OCI-LY7 (cell line): Measurements from ENCODE around the gene AREG. TPM values are rescaled to one million over a fixed set of nuclear protein-coding genes. Genes with fewer than 3 reads are reported as not detected.
A peak's percentile ranks its signal among the peaks of the same experiment; 100 is the strongest.
"Not testable (repeated sequence)": the region's sequence is repeated elsewhere in the genome, so short reads cannot be mapped to it uniquely, and the experiment has no call there.

ENCODE experiments used
- BruUV-seq: library from RNA; stranded (reverse); fragments of 400-500 nt; replicated peaks from 2 replicates; lab custom pipeline; 2021; lab: Mats Ljungman, UMichigan
- CTCF ChIA-PET: fragments of 300-600 bp; sonication (Branson Sonifier 250); formaldehyde crosslinking; loops from one replicate; lab custom pipeline; 2022; ENCODE audit warnings: antibody characterized with exemption; ENCODE audit not compliant: unreplicated experiment; lab: Charles Lee
- POLR2A ChIA-PET: fragments of 300-600 bp; sonication (Branson Sonifier 250); formaldehyde crosslinking; loops from one replicate; lab custom pipeline; 2022; ENCODE audit warnings: antibody characterized with exemption; lab: Charles Lee
- DNase-seq: peaks from one replicate; pipeline ENCODE4 v3.0.0-alpha.2; 2015; ENCODE audit warnings: low spot score
- H2AFZ ChIP-seq: fragments of 200-600 bp; sonication (generic), shearing (Covaris generic); 2 replicates; pipeline ENCODE4 v1.6.1; 2014; ENCODE audit warnings: mild to moderate bottlenecking, antibody characterized with exemption, low read length, moderate library complexity
- H3K27ac ChIP-seq: fragments of 200-600 bp; sonication (generic); 2 replicates; pipeline ENCODE4 v1.5.1; 2014; ENCODE audit warnings: mixed run types, low read depth, mild to moderate bottlenecking, moderate library complexity, low read length, inconsistent platforms; ENCODE audit not compliant: poor library complexity, severe bottlenecking
- H3K36me3 ChIP-seq: fragments of 200-600 bp; sonication (generic); 2 replicates; pipeline ENCODE4 v1.6.1; 2014; ENCODE audit warnings: mild to moderate bottlenecking, antibody characterized with exemption, low read length, moderate library complexity, mixed read lengths; ENCODE audit not compliant: insufficient read depth
- H3K4me1 ChIP-seq: fragments of 200-600 bp; sonication (generic); 2 replicates; pipeline ENCODE4 v1.5.1; 2014; ENCODE audit warnings: mild to moderate bottlenecking, low read length; ENCODE audit not compliant: insufficient read depth, poor library complexity, severe bottlenecking
- H3K4me2 ChIP-seq: fragments of 200-600 bp; sonication (generic); 2 replicates; pipeline ENCODE4 v1.6.1; 2014; ENCODE audit warnings: mild to moderate bottlenecking, low read length
- H3K4me3 ChIP-seq: fragments of 200-600 bp; sonication (generic); 2 replicates; pipeline ENCODE4 v1.5.1; 2014; ENCODE audit warnings: mild to moderate bottlenecking, low read depth, low read length; ENCODE audit not compliant: poor library complexity, severe bottlenecking
- H3K79me2 ChIP-seq: fragments of 200-600 bp; sonication (generic); 2 replicates; pipeline ENCODE4 v1.6.1; 2016; ENCODE audit warnings: low read depth, mild to moderate bottlenecking, low read length, moderate library complexity, mixed read lengths; ENCODE audit not compliant: insufficient read depth
- H3K9me2 ChIP-seq: fragments of 200-600 bp; sonication (generic); 2 replicates; pipeline ENCODE4 v1.6.1; 2016; ENCODE audit warnings: mild to moderate bottlenecking, low read length, mixed read lengths; ENCODE audit not compliant: insufficient read depth
- H3K9me3 ChIP-seq: fragments of 200-600 bp; sonication (generic); 2 replicates; pipeline ENCODE4 v1.6.1; 2014; ENCODE audit warnings: mild to moderate bottlenecking, mixed run types, low read length, mixed read lengths
- H4K20me1 ChIP-seq: fragments of 200-600 bp; sonication (generic); 2 replicates; pipeline ENCODE4 v1.6.1; 2014; ENCODE audit warnings: mild to moderate bottlenecking, antibody characterized with exemption, low read length, moderate library complexity, mixed read lengths; ENCODE audit not compliant: insufficient read depth
- EZH2phosphoT487 ChIP-seq: fragments of 200-600 bp; sonication (generic); IDR thresholded peaks from 2 replicates; pipeline ENCODE4 v1.6.1; 2018; ENCODE audit warnings: low read depth, borderline replicate concordance, mild to moderate bottlenecking, mixed run types, antibody characterized with exemption, low read length, moderate library complexity, mixed read lengths
- intact Hi-C: fragments of 100-400 bp; cut with micrococcal nuclease; formaldehyde crosslinking; loops from one replicate; pipeline ENCODE4 v1.10.0; 2022; ENCODE audit not compliant: unreplicated experiment
- total RNA-seq, 2 experiments: library from RNA; depleted of rRNA in 1 of 2; stranded (reverse); fragments of >200 nt in 1 of 2; shearing (Covaris generic) in 1 of 2; gene quantifications; 2 replicates each; pipeline ENCODE4 v1.2.3, GENCODE V29; 2014 to 2022
- TF ChIP-seq, protein P1 (sequence below): fragments of 200-600 bp; sonication (generic); conservative IDR thresholded peaks from 2 replicates; pipeline ENCODE4 v1.5.1; 2014; ENCODE audit warnings: mild to moderate bottlenecking, antibody characterized with exemption, low read length, moderate library complexity, mixed read lengths

The AREG gene
- total RNA-seq, 2 experiments from 2014 or later: not detected

DNA sequence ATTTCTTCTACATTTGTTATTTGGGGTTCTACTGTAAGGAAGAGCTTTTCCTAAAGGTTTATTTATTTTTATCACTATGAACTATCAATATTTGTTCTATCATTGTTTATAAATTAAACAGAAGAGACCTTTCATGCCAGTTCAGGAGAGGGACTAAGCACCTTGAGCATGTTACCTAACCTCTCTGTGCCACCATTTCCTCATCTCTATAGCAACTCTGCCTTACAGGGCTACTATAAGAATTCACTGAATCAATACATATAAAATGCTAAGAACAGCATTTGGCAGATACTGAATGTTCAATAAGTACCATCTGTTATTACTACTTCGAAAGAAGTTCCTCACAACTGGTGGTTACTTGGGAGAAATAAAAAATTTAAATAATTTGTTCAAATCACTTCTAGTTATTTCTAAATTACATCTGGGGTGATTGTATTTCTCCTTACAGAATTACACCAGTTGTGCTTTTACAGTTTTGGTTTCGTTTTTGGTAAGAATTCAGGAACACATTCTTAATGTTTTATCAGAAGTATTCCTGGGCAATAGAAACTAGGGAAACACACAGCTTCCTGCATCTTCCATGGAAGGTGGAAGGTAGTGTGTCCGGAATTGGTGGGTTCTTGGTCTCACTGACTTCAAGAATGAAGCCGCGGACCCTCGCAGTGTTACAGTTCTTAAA is 47.0 kb upstream of the AREG start:
- H3K9me2 ChIP-seq: no peaks in the 10 kb centered on the region
- intact Hi-C loops: no loop called here
- CTCF ChIA-PET: no interaction called here
- no peaks in the 10 kb centered on the region for H3K9me3 ChIP-seq
- peak overlapping the region; percentile 71 for H2AFZ ChIP-seq
- no TSS peak for BruUV-seq
- no peaks in the 10 kb centered on the region for H3K4me1 ChIP-seq
- POLR2A ChIA-PET: no interaction called here
- no peaks in the 10 kb centered on the region for H4K20me1 ChIP-seq
- no peak overlapping the region for H3K27ac ChIP-seq
- no peak for TF ChIP-seq EZH2phosphoT487
- TF ChIP-seq, protein P1, sequence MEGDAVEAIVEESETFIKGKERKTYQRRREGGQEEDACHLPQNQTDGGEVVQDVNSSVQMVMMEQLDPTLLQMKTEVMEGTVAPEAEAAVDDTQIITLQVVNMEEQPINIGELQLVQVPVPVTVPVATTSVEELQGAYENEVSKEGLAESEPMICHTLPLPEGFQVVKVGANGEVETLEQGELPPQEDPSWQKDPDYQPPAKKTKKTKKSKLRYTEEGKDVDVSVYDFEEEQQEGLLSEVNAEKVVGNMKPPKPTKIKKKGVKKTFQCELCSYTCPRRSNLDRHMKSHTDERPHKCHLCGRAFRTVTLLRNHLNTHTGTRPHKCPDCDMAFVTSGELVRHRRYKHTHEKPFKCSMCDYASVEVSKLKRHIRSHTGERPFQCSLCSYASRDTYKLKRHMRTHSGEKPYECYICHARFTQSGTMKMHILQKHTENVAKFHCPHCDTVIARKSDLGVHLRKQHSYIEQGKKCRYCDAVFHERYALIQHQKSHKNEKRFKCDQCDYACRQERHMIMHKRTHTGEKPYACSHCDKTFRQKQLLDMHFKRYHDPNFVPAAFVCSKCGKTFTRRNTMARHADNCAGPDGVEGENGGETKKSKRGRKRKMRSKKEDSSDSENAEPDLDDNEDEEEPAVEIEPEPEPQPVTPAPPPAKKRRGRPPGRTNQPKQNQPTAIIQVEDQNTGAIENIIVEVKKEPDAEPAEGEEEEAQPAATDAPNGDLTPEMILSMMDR: no peak
- H3K79me2 ChIP-seq: no peaks in the 10 kb centered on the region
- no peak for DNase-seq
- H3K36me3 ChIP-seq: no peaks in the 10 kb centered on the region
- H3K4me3 ChIP-seq: peak overlapping the region; percentile 44
- H3K4me2 ChIP-seq: peak overlapping the region; percentile 50; the same call in 1 of the 2 replicates

DNA sequence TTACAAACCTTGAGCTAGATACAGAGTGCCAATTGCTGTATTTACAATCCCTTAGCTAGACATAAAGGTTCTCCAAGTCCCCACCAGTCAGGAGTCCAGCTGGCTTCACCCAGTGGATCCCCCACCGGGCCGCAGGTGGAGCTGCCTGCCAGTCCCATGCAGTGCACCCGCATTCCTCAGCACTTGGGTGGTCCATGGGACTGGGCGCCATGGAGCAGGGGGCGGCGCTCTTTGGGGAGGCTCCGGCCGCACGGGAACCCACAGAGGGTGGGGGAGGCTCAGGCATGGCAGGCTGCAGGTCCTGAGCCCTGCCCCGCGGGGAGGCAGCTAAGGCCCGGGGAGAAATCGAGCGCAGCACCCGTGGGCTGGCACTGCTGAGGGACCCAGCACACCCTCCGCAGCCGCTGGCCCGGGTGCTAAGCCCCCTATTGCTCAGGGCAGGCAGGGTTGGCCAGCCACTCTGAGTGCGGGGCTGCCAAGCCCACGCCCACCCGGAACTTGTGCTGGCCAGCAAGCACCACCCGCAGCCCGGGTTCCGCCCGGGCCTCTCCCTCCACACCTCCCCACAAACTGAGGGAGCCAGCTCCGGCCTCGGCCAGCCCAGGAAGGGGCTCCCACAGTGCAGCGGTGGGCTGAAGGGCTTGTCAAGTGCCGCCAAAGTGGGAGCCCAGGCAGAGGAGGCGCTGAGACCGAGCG is 45.9 kb upstream of the AREG start:
- CTCF ChIA-PET, H3K79me2 ChIP-seq, DNase-seq, POLR2A ChIA-PET, H3K4me2 ChIP-seq, H3K27ac ChIP-seq, H3K9me2 ChIP-seq, H3K36me3 ChIP-seq, H3K4me1 ChIP-seq, BruUV-seq, H4K20me1 ChIP-seq, H3K9me3 ChIP-seq, H3K4me3 ChIP-seq, intact Hi-C loops: not testable (repeated sequence)
- peak overlapping the region; percentile 71; the same call in 1 of the 2 replicates for H2AFZ ChIP-seq

- Histone ChIP-seq H4K20me1 (no peaks in the 10 kb centered on the region), H3K9me3 (no peaks in the 10 kb centered on the region), H3K79me2 (no peaks in the 10 kb centered on the region), H3K27ac (no peak overlapping the region), H3K36me3 (no peaks in the 10 kb centered on the region), H2AFZ (no peak overlapping the region), H3K4me3 (no peak overlapping the region), H3K4me1 (no peaks in the 10 kb centered on the region), H3K9me2 (no peaks in the 10 kb centered on the region), H3K4me2 (no peak overlapping the region)
- intact Hi-C loops: no loop called here
- TF ChIP-seq, protein P1: no peak
- no peak for TF ChIP-seq EZH2phosphoT487
- DNase-seq: no peak
- no TSS peak for BruUV-seq
- ChIA-PET CTCF (no interaction called here), POLR2A (interaction anchor here (1.1 to 1.6 kb wide), 2 partner anchors 15 to 19 kb away, joined by 3 to 5 read pairs; no protein-coding TSS in a partner anchor)
Measured at GRCh38 chr4:74400395-74400794, 44.5 kb upstream of the AREG start.
